Tibial artery (tissue), 4 donors: ENCODE results near the gene HSPBP1.

Experiments used
- DNase-seq, 2 donors: peaks; one replicate each; pipeline ENCODE4 v3.0.0-alpha.2; 2019
- H3K27ac ChIP-seq, 2 donors: fragments of 200-600 bp; sonication (generic) in 1 of 2; 1 replicate in 1 of 2; 2 replicates in 1 of 2; pipeline ENCODE4 v1.5.1; 2018 to 2019; ENCODE audit warnings: mild to moderate bottlenecking in 1 of 2
- H3K27me3 ChIP-seq, 2 donors: fragments of 200-600 bp; sonication (generic) in 1 of 2; one replicate each; pipeline versions ENCODE4 v1.5.1 to v1.6.0; 2016 to 2019
- H3K36me3 ChIP-seq, 3 donors: fragments of 200-600 bp; sonication (generic) in 2 of 3; one replicate each; pipeline ENCODE4 v1.5.1; 2016 to 2019; ENCODE audit warnings: mild to moderate bottlenecking in 2 of 3
- H3K4me1 ChIP-seq, 4 donors: fragments of 200-600 bp; sonication (generic) in 2 of 4; 1 replicate in 3 of 4; 2 replicates in 1 of 4; pipeline ENCODE4 v1.5.1; 2016 to 2019
- H3K4me3 ChIP-seq, 2 donors: fragments of 200-600 bp; sonication (generic) in 1 of 2; 1 replicate in 1 of 2; 2 replicates in 1 of 2; pipeline ENCODE4 v1.5.1; 2018 to 2019; ENCODE audit warnings: mild to moderate bottlenecking in 2 of 2
- H3K9me3 ChIP-seq, 3 donors: fragments of 200-600 bp; sonication (generic) in 1 of 3; one replicate each; pipeline ENCODE4 v1.5.1; 2016 to 2019
- CTCF ChIP-seq, 2 experiments: fragments of 200-600 bp in 1 of 2; fragments of 450-650 bp in 1 of 2; IDR thresholded peaks; one replicate each; pipeline ENCODE4 v1.5.1; 2017 to 2019; ENCODE audit warnings: antibody characterized with exemption in 2 of 2, mild to moderate bottlenecking in 1 of 2, moderate library complexity in 1 of 2
- intact Hi-C: fragments of 100-400 bp; cut with DNase I; formaldehyde crosslinking; loops from one replicate; pipeline ENCODE4 v1.15.0; 2023; ENCODE audit warnings: low total_unique reads

Gene HSPBP1

DNA sequence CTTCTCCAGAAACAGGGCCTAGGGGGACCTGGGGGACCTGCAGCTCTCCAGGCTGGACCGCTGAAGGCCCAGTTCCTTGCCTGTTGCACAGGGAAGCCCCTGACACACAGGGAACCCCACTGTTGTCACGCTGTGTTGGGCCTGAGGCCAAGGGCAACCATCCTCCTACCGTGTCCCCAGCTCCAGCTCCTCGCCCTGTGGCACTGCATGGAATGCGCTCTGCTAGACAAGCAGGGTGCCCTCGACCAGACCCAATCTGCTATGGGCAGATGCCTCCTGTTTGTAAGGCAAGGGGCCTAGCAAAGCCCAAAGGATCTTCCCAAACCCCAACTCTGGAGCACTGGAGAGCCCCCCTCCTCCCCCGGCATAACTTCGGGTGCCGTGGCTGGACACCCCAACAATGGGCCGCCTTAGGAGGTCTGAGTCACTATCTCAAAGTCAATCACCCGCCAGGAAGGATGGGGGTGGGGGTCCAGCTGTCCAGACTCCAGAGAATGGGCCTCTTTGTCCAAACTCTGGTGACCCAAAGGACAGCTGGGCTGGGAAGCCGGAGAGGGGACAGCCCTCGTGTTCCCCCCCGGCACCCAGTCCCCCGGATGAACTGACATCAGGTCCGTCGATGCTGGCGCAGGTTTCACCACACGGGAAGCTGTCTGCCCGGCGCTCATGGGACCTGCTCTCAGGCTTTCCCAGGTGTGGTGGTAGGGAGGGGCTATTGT lies 7.6 kb upstream of the HSPBP1 start:
- no peaks in the 10 kb centered on the region for H3K36me3 ChIP-seq
- H3K27ac ChIP-seq, result no peak overlapping the region
- H3K27me3 ChIP-seq, result peaks cover 0 to 28% of the 10 kb centered on the region in 2 donors
- TF ChIP-seq CTCF (IDR thresholded peaks at IDR 0.05), result no peak
- no peaks in the 10 kb centered on the region for H3K9me3 ChIP-seq
- H3K4me3 ChIP-seq, result no peak overlapping the region
- intact Hi-C loops, result no loop called here
- no peak for DNase-seq
- H3K4me1 ChIP-seq, result peaks cover 0 to 19% (median 10%) of the 10 kb centered on the region in 4 donors

DNA sequence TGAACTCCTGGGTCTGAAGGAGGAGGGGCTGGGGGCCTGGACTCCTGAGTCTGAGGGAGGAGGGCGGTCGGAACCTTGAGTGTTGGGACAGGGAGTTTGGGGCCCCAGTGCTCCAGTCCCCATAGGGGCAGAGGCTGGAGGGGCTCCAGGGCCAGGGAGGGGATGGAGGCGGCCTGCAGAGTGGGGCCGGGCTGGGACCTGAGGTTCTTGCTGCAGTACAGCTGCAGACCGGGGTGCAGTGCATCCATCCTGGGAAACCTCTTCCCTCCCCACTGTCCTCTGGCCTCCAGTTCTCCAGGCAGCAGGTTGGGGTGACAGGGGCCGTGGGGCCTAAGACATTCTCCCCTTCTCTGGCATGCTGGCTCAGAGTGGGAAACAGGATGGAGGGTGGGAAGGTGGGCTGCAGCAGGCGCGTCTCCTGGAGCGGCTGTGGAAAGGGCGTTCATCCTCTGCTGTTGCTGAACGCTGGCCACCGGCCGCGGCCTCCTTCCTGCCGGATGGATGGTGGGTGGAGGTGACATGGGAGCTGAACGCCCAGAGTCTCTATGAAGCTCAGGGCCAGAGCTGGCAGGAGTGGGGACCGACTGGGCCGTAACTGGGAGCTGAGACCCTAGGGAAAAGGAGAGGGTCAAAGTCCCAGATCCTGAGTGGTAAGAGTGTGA lies 5.5 kb upstream of the HSPBP1 start:
- peaks cover 0 to 19% (median 10%) of the 10 kb centered on the region in 4 donors for H3K4me1 ChIP-seq
- H3K27ac ChIP-seq, result peak overlapping the region in 1 of 2 donors; percentile 74
- peaks cover 0 to 31% of the 10 kb centered on the region in 2 donors for H3K27me3 ChIP-seq
- intact Hi-C loops, result no loop called here
- H3K36me3 ChIP-seq, result no peaks in the 10 kb centered on the region
- no peak for DNase-seq
- H3K4me3 ChIP-seq, result no peak overlapping the region
- no peak for TF ChIP-seq CTCF (IDR thresholded peaks at IDR 0.05)
- no peaks in the 10 kb centered on the region for H3K9me3 ChIP-seq

GRCh38 chr19:55284405-55285058 lies 4.6 kb upstream of the HSPBP1 start:
- H3K27ac ChIP-seq, result peak overlapping the region; percentile 71 to 74
- TF ChIP-seq CTCF (IDR thresholded peaks at IDR 0.05), result no peak
- no peaks in the 10 kb centered on the region for H3K36me3 ChIP-seq
- H3K27me3 ChIP-seq, result peaks cover 0 to 31% of the 10 kb centered on the region in 2 donors
- intact Hi-C loops, result no loop called here
- no peak for DNase-seq
- H3K4me1 ChIP-seq, result peaks cover 0 to 21% (median 11%) of the 10 kb centered on the region in 4 donors
- peak overlapping the region; percentile 54 to 55 for H3K4me3 ChIP-seq
- H3K9me3 ChIP-seq, result no peaks in the 10 kb centered on the region

GRCh38 chr19:55283548-55284377 lies 3.9 kb upstream of the HSPBP1 start, which contains the start of gene BRSK1:
Gene BRSK1, plus strand, starts transcription at chr19:55283997. Its CDS starts 446 bp downstream, at chr19:55284443.
- DNase-seq, result no peak
- H3K27ac ChIP-seq, result peak within 1 kb of the TSS; percentile 71 to 74

More at GRCh38 chr19:55283548-55284377, 3.9 kb upstream of the HSPBP1 start, which contains the start of gene BRSK1:
- H3K9me3 ChIP-seq, result no peaks in the 10 kb centered on the region
- H3K27me3 ChIP-seq, result peaks cover 0 to 31% of the 10 kb centered on the region in 2 donors
- H3K36me3 ChIP-seq, result no peaks in the 10 kb centered on the region
- no peak for TF ChIP-seq CTCF (IDR thresholded peaks at IDR 0.05)
- intact Hi-C loops, result no loop called here
- H3K4me3 ChIP-seq, result peak within 1 kb of the TSS; percentile 54 to 55
- peaks cover 4 to 29% (median 19%) of the 10 kb centered on the region in 4 donors for H3K4me1 ChIP-seq
